HG02623 (cell line): ENCODE results near the gene DCLK3.
A peak's percentile ranks its signal among the peaks of the same experiment; 100 is the strongest.

Source experiments
- ATAC-seq: cut with Tn5 transposase; IDR thresholded peaks from one replicate; pipeline ENCODE4 v1.9.1; 2021; ENCODE audit warnings: moderate library complexity; ENCODE audit not compliant: unreplicated experiment

The DCLK3 gene

GRCh38 chr3:36769926-36770325, 5.6 kb upstream of the DCLK3 start:
- no peak for ATAC-seq

- no peak for ATAC-seq
Observed at GRCh38 chr3:36765104-36765503, 751 bp upstream of the DCLK3 start.

GRCh38 chr3:36764704-36765038, 318 bp upstream of the DCLK3 start:
- ATAC-seq: no peak

- no peak for ATAC-seq
Observed at GRCh38 chr3:36762918-36763849, 1.2 kb downstream of the DCLK3 start.

GRCh38 chr3:36761779-36762178, 2.6 kb downstream of the DCLK3 start:
- no peak for ATAC-seq

- no peak for ATAC-seq
Observed at GRCh38 chr3:36756269-36756668, 8.1 kb downstream of the DCLK3 start.

- ATAC-seq: no peak
Observed at GRCh38 chr3:36751326-36751725, 13.0 kb downstream of the DCLK3 start.

GRCh38 chr3:36750737-36751136, 13.6 kb downstream of the DCLK3 start:
- ATAC-seq: no peak

GRCh38 chr3:36744763-36745162, 19.6 kb downstream of the DCLK3 start:
- no peak for ATAC-seq

- ATAC-seq: no peak
Observed at GRCh38 chr3:36743826-36744225, 20.5 kb downstream of the DCLK3 start.

GRCh38 chr3:36741285-36741684, 23.1 kb downstream of the DCLK3 start:
- no peak for ATAC-seq

- ATAC-seq: no peak
Observed at GRCh38 chr3:36740787-36741186, 23.6 kb downstream of the DCLK3 start.

GRCh38 chr3:36738702-36739101, 25.7 kb downstream of the DCLK3 start:
- ATAC-seq: no peak

- ATAC-seq: no peak
Observed at GRCh38 chr3:36736301-36736700, 28.1 kb downstream of the DCLK3 start.

- ATAC-seq: no peak
Observed at GRCh38 chr3:36734742-36735141, 29.6 kb downstream of the DCLK3 start.

- ATAC-seq: no peak
Observed at GRCh38 chr3:36733723-36734122, 30.6 kb downstream of the DCLK3 start.

GRCh38 chr3:36733162-36733696, 31.1 kb downstream of the DCLK3 start:
- no peak for ATAC-seq

- ATAC-seq: no peak
Observed at GRCh38 chr3:36730966-36731365, 33.4 kb downstream of the DCLK3 start.

GRCh38 chr3:36729204-36730056, 34.9 kb downstream of the DCLK3 start:
- ATAC-seq: peak; percentile 52

GRCh38 chr3:36714343-36715086, 49.8 kb downstream of the DCLK3 start:
- no peak for ATAC-seq

GRCh38 chr3:36713904-36714303, 50.4 kb downstream of the DCLK3 start:
- ATAC-seq: no peak
